ENCODE measurements around the gene SLC22A7. TPM values are rescaled to one million over a fixed set of nuclear protein-coding genes. Genes with fewer than 3 reads are reported as not detected.

Gene SLC22A7
- total RNA-seq, 1 donor from 2014 or later: not detected

DNA sequence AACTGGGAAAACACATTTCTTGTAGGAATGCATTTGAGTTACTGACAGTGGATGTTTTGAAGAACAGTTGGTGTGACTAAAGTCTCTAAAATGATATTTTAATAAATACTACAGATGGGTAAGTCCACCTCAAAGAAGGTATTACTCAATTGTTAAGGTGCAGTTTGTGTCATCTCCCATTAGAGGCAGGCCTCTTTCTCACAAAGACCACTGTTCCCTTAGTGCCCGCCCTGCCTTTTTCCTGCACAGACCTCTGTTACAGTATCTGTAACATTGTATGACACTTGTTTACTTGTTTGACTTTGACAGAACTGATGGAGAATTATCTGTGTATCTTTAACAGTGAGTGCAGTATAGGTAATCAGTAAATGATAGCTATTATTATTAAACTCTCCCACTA, 15.8 kb downstream of the SLC22A7 start:
- Mint-ChIP-seq H3K9me3 (ENCODE audit: unreplicated experiment) (no peaks in the 10 kb centered on the region), H3K4me3 (ENCODE audit: unreplicated experiment) (no peak overlapping the region), H3K36me3 (ENCODE audit: unreplicated experiment) (no peaks in the 10 kb centered on the region), H3K27me3 (ENCODE audit: unreplicated experiment) (peaks cover 30% of the 10 kb centered on the region), H3K27ac (ENCODE audit: unreplicated experiment) (no peak overlapping the region), H3K4me1 (ENCODE audit: unreplicated experiment) (peaks cover 4% of the 10 kb centered on the region)
- no peak for DNase-seq (ENCODE audit: extremely low spot score, unreplicated experiment)
- TF ChIP-seq, protein P1, sequence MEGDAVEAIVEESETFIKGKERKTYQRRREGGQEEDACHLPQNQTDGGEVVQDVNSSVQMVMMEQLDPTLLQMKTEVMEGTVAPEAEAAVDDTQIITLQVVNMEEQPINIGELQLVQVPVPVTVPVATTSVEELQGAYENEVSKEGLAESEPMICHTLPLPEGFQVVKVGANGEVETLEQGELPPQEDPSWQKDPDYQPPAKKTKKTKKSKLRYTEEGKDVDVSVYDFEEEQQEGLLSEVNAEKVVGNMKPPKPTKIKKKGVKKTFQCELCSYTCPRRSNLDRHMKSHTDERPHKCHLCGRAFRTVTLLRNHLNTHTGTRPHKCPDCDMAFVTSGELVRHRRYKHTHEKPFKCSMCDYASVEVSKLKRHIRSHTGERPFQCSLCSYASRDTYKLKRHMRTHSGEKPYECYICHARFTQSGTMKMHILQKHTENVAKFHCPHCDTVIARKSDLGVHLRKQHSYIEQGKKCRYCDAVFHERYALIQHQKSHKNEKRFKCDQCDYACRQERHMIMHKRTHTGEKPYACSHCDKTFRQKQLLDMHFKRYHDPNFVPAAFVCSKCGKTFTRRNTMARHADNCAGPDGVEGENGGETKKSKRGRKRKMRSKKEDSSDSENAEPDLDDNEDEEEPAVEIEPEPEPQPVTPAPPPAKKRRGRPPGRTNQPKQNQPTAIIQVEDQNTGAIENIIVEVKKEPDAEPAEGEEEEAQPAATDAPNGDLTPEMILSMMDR (IDR thresholded peaks at IDR 0.05): no peak

DNA sequence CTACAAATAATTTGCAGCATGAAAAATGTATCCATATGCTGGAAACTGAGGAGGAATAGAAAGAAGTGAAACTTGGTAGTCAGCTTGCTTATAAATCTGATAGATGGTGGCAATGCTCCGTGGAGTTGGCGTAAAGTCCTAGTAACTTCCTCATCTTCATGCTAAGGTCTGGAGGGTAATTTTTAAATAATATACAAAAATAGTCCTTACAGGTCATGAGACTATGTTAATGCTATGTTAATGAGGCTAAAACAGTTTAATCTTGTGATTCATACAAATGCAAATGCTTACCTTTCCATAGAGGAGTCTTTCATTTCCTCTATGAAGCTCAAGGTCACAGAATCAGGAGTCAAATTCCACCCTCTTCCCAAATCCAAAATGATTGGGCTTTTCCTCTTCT, 20.0 kb downstream of the SLC22A7 start:
- Mint-ChIP-seq H3K4me3 (ENCODE audit: unreplicated experiment) (no peak overlapping the region), H3K27ac (ENCODE audit: unreplicated experiment) (no peak overlapping the region), H3K4me1 (ENCODE audit: unreplicated experiment) (no peaks in the 10 kb centered on the region), H3K36me3 (ENCODE audit: unreplicated experiment) (peaks cover under 1% of the 10 kb centered on the region), H3K9me3 (ENCODE audit: unreplicated experiment) (no peaks in the 10 kb centered on the region), H3K27me3 (ENCODE audit: unreplicated experiment) (peaks cover 13% of the 10 kb centered on the region)
- TF ChIP-seq, protein P1 (IDR thresholded peaks at IDR 0.05): no peak
- no peak for DNase-seq (ENCODE audit: extremely low spot score, unreplicated experiment)

DNA sequence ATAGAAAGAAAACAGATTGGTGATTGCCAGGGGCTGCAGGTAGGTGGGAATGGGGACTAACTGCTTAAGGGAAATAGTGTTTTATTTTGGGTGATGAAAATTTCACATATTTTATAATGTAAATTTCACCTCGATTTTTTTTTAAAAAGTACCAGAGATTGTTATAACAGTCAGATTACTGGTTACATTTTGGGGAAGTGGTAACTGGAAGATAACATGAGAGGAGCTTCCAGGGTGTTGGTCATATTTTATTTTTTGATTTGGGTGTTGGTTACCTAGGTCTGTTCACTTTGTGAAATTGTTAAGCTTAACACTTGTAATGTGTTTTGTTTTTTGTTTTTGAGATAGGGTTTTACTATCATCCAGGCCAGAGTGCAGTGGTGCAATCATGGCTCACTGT, 27.8 kb downstream of the SLC22A7 start:
- Mint-ChIP-seq H3K9me3 (ENCODE audit: unreplicated experiment) (peaks cover 5% of the 10 kb centered on the region), H3K27me3 (ENCODE audit: unreplicated experiment) (no peaks in the 10 kb centered on the region), H3K36me3 (ENCODE audit: unreplicated experiment) (peaks cover 10% of the 10 kb centered on the region), H3K27ac (ENCODE audit: unreplicated experiment) (no peak overlapping the region), H3K4me3 (ENCODE audit: unreplicated experiment) (no peak overlapping the region), H3K4me1 (ENCODE audit: unreplicated experiment) (no peaks in the 10 kb centered on the region)
- DNase-seq (ENCODE audit: extremely low spot score, unreplicated experiment): no peak
- TF ChIP-seq, protein P1 (IDR thresholded peaks at IDR 0.05): no peak

DNA sequence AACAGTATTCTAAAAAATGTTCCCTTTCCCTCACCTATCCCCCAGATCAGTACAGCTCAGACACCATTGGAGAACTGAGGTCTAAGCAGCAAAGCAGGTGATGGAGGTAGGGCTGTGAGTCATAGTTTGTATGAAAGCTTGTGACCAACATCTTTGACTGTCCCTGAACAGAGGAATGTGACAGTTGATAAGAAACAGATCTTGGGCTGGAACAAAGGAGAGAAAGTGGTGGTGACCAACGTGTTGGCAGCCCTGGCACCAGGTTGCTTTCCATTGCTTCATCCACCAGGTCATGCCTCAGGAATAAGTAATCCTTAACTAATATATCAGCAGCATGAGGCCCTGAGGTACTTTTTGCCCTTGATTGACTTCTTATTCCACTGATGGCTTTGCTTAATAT, 30.5 kb downstream of the SLC22A7 start:
- Mint-ChIP-seq H3K4me3 (ENCODE audit: unreplicated experiment) (no peak overlapping the region), H3K36me3 (ENCODE audit: unreplicated experiment) (peaks cover 7% of the 10 kb centered on the region), H3K4me1 (ENCODE audit: unreplicated experiment) (no peaks in the 10 kb centered on the region), H3K9me3 (ENCODE audit: unreplicated experiment) (peaks cover 5% of the 10 kb centered on the region), H3K27me3 (ENCODE audit: unreplicated experiment) (no peaks in the 10 kb centered on the region), H3K27ac (ENCODE audit: unreplicated experiment) (no peak overlapping the region)
- no peak for DNase-seq (ENCODE audit: extremely low spot score, unreplicated experiment)
- TF ChIP-seq, protein P1 (IDR thresholded peaks at IDR 0.05): no peak

DNA sequence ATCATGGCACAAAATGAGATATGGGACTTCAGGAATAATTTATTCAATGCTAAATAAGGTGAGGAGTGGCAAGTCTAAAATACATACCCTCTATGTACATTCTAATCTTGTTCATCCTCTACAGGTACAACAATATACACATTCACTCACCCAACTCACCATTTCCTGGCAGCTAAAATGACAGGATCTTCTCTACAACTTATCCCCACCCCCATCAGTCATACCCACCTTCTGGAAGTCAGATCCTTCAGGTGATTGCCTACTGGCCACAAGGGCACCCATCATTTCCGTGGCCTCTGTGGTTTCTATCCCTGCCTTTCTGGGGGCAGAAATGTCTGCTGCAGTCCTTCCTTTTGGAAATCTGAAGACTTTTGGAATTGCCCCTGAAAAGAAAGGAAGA, 33.4 kb downstream of the SLC22A7 start:
- Mint-ChIP-seq H3K27ac (ENCODE audit: unreplicated experiment) (no peak overlapping the region), H3K9me3 (ENCODE audit: unreplicated experiment) (no peaks in the 10 kb centered on the region), H3K36me3 (ENCODE audit: unreplicated experiment) (no peaks in the 10 kb centered on the region), H3K4me1 (ENCODE audit: unreplicated experiment) (no peaks in the 10 kb centered on the region), H3K4me3 (ENCODE audit: unreplicated experiment) (no peak overlapping the region), H3K27me3 (ENCODE audit: unreplicated experiment) (no peaks in the 10 kb centered on the region)
- TF ChIP-seq, protein P1 (IDR thresholded peaks at IDR 0.05): no peak
- no peak for DNase-seq (ENCODE audit: extremely low spot score, unreplicated experiment)

Measured in osteocyte (in vitro differentiated cells).